GM12892 (cell line): ENCODE data around the gene MB.

Source experiments
- DNase-seq: peaks from one replicate; pipeline ENCODE4 v3.0.0; 2011; ENCODE audit not compliant: insufficient read length
- FAIRE-seq: peaks from 2 replicates; lab custom pipeline; 2011; peaks lifted over from hg19 to GRCh38; lab: Jason Lieb, UNC
- POLR2A ChIP-seq: IDR thresholded peaks from 2 replicates; pipeline ENCODE4 v1.6.1; 2011; ENCODE audit warnings: low read depth, low read length, control low read depth
- POLR2AphosphoS5 ChIP-seq: IDR thresholded peaks from 2 replicates; pipeline ENCODE4 v1.6.1; 2011; ENCODE audit warnings: low read depth, low read length, control low read depth
- TAF1 ChIP-seq: IDR thresholded peaks from 2 replicates; pipeline ENCODE4 v1.6.1; 2011; ENCODE audit warnings: low read depth, mild to moderate bottlenecking, control low read depth, low read length, borderline replicate concordance

MB gene

DNA sequence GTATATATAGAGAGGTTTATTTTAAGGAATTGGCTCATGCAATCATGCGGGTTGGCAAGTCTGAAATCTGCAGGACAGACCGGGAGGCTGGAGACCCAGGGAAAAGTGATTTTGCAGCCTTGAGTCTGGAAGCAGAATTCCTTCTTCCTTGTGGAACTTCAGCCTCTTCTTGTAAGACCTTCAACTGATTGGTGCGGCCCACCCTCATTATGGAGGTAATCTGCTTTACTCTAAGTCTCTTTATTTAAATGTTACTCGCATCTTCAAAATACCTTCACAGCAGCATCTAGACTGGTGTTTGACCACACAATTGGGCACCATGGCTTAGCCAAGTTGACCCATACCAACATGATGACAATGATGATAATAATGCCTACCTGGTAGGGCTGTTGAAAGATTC lies 17.8 kb downstream of the MB start:
- TF ChIP-seq POLR2A, result no peak
- TF ChIP-seq POLR2AphosphoS5, result no peak
- no peak for TF ChIP-seq TAF1
- DNase-seq (no peak), FAIRE-seq (no peak)

GRCh38 chr22:35598396-35598710 lies 18.8 kb downstream of the MB start:
- FAIRE-seq (no peak), DNase-seq (no peak)
- TF ChIP-seq TAF1, result no peak

DNA sequence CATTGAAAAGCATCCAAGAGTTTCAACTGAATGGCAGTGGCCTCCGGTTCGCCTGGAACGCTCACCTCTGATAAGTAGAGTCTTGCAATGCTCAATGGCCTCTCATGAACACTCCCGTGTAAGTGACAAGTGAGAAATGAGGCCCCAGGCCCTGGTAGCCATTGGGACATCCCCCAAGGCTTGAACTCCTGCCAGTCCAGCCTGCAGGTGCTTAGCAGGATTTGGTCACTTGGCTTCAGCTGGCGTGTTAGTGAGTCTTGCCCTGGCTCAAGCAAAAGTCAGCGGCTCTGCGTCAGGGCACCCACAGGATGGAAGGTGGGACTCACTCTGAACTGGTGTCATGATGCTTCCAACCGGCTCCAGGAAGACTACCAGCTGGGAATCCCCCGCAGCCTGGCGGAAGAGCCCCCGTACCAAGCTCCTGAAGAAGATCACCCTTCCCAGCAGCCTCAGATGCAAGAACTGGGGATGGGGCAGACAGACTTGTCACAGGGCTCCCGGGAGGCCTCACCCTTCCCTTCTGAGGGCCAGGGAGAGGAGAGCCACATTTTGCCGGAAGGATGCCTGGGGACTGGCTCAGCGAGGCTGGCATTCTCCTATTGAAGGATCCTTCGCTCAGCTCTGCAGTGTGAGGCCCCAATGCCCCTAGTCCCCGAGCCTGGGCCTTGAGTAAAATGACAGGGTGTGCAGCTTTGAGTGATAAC lies 19.3 kb downstream of the MB start:
- TF ChIP-seq TAF1 (no peak), POLR2AphosphoS5 (no peak), POLR2A (no peak)
- FAIRE-seq (no peak), DNase-seq (no peak)

DNA sequence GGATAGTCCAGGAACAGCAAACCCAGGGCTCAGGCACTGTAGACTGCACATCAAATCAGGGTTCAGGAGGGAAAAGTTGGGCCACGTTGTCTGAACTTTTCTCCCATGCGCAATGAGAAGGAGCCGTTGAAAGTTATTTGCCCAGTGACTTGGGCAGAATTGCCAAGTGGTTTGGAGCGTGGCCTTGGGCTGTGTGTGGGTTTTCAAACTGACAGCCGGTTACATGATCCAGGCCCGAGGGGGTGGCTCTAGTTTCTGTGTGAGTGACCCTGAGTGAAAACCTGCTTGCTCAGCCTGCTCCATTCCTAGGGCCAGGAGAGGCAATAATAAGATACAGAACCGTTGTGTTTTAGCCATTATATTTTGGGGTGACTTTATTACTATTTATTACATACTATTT lies 20.3 kb downstream of the MB start:
- no peak for FAIRE-seq
- no peak for DNase-seq
- no peak for TF ChIP-seq POLR2AphosphoS5
- TF ChIP-seq TAF1, result no peak

GRCh38 chr22:35594686-35595085 lies 22.4 kb downstream of the MB start:
- no peak for DNase-seq
- no peak for FAIRE-seq
- no peak for TF ChIP-seq POLR2A
- no peak for TF ChIP-seq POLR2AphosphoS5
- no peak for TF ChIP-seq TAF1

DNA sequence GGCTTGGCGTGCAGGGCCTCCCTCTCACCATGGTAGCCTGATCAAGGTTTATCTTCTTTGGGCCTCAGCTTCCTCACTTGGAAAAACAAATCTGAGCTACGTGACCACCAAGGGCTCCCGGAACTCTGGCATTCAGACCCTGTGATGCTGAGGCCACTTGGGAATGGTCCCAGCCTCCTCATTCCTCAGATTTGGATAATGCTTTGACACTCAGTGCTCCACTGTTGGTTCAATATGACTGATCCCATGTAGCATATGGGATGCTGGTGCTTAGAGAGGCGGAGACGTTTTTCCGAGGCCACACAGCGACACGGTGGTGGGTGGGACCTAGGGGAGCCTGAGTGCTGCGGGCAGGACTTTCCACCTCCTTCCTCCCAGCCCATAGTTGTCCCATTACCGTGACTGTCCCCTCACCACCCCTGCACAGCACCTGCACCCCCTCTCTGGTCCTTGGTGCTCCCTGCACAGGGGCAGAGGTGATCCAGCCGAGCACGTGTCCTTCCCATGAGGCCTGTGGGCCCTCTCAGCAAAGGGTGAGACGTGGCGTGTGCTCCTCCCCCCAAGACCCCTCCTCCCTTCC lies 23.1 kb downstream of the MB start:
- TF ChIP-seq POLR2A (no peak), POLR2AphosphoS5 (no peak), TAF1 (no peak)
- DNase-seq, result no peak
- no peak for FAIRE-seq

GRCh38 chr22:35593071-35593890 lies 23.8 kb downstream of the MB start:
- TF ChIP-seq POLR2AphosphoS5, result no peak
- TF ChIP-seq TAF1, result no peak
- TF ChIP-seq POLR2A, result no peak
- no peak for DNase-seq
- no peak for FAIRE-seq

- no peak for TF ChIP-seq POLR2A
- no peak for TF ChIP-seq TAF1
- TF ChIP-seq POLR2AphosphoS5, result no peak
- no peak for DNase-seq
- FAIRE-seq, result no peak
Observed at GRCh38 chr22:35592418-35592967, 24.6 kb downstream of the MB start.

GRCh38 chr22:35591714-35592417 lies 25.3 kb downstream of the MB start:
- FAIRE-seq (no peak), DNase-seq (no peak)
- TF ChIP-seq POLR2A (no peak), TAF1 (no peak), POLR2AphosphoS5 (no peak)

DNA sequence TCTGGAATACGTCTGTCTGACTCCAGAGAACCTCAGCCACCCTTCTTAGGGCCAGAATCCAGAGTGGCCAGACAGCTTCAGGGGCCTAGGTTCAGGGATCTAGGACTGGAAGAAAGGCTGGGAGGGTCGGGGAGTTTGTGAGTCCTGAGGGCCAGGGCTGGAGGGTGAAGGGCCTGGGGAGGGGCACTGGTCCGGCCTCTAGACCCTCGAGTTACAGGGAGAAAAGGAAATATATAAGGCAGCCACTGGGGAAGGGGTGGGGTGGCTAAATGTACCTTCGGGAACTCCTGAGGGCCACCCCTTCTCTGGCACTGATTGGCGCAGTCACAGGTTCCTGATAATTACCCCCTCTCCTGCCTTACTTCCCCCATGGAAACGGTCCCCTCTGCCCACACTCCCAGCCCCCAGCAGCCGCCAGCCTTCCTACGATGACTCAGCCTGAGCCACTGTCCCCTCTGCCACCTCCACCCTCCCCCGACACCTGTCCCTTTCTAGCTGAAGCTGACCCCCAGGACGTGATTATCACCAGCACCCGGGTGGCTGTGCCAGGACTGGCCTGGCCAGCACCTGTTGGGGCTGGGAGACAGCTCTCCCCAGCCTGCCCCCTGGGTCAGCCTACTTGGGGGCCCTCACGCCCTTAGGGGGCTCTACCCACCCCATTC lies 26.4 kb downstream of the MB start:
- FAIRE-seq (no peak), DNase-seq (no peak)
- TF ChIP-seq POLR2A (no peak), TAF1 (no peak), POLR2AphosphoS5 (no peak)

GRCh38 chr22:35589756-35590093 lies 27.4 kb downstream of the MB start:
- TF ChIP-seq POLR2AphosphoS5, result no peak
- no peak for TF ChIP-seq TAF1
- TF ChIP-seq POLR2A, result no peak
- FAIRE-seq (no peak), DNase-seq (no peak)
